Measurements from ENCODE around the gene DGKE.

The DGKE gene

DNA sequence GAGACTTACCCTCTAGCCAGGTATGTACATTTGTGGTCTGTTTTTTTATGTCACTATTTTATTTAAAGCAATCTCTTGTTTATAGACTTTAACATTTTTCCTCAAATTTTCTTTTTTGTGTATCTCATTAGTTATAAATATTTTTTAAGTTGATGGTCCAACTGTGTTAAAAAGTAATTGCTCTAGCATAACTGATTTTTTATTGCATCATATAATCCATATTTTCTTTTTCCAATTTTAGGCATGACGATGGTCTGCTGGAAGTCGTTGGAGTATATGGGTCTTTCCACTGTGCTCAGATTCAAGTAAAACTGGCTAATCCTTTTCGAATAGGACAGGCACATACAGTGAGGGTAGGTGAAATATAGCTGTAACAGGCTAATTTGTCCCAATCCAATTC lies 27.9 kb downstream of the DGKE start:
- TF ChIP-seq, protein P1, sequence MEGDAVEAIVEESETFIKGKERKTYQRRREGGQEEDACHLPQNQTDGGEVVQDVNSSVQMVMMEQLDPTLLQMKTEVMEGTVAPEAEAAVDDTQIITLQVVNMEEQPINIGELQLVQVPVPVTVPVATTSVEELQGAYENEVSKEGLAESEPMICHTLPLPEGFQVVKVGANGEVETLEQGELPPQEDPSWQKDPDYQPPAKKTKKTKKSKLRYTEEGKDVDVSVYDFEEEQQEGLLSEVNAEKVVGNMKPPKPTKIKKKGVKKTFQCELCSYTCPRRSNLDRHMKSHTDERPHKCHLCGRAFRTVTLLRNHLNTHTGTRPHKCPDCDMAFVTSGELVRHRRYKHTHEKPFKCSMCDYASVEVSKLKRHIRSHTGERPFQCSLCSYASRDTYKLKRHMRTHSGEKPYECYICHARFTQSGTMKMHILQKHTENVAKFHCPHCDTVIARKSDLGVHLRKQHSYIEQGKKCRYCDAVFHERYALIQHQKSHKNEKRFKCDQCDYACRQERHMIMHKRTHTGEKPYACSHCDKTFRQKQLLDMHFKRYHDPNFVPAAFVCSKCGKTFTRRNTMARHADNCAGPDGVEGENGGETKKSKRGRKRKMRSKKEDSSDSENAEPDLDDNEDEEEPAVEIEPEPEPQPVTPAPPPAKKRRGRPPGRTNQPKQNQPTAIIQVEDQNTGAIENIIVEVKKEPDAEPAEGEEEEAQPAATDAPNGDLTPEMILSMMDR (IDR thresholded peaks at IDR 0.05; ENCODE audit: low read depth, low read length, missing control alignments), result no peak
- no peak overlapping the region for H3K4me3 ChIP-seq (ENCODE audit: low read depth, low read length)
- DNase-seq (ENCODE audit: low read depth), result no peak

GRCh38 chr17:56863974-56864373 lies 30.0 kb downstream of the DGKE start:
- H3K4me3 ChIP-seq (ENCODE audit: low read depth, low read length), result no peak overlapping the region
- DNase-seq (ENCODE audit: low read depth), result no peak
- TF ChIP-seq, protein P1 (IDR thresholded peaks at IDR 0.05; ENCODE audit: low read depth, low read length, missing control alignments), result no peak

DNA sequence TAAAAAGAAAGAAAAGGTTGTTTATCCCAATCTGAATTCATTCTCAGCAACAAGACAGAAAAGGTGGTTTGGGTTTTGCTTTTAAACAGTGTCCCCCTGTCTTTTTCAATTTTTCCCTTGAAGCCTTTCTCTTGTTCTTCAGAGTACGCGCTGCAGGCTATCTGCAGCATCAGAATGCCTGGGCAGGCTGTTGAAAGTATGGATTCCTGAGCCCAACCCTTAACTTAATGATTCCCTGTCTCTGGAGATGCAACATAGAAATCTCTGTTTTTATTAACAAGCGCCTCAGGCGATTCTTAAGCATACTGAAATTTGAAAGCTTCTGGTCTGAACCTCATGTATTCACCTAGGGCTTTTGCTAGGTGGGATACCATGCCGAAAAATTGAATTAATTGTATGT lies 32.1 kb downstream of the DGKE start:
- TF ChIP-seq, protein P1 (IDR thresholded peaks at IDR 0.05; ENCODE audit: low read depth, low read length, missing control alignments), result no peak
- no peak overlapping the region for H3K4me3 ChIP-seq (ENCODE audit: low read depth, low read length)
- no peak for DNase-seq (ENCODE audit: low read depth)

- H3K4me3 ChIP-seq (ENCODE audit: low read depth, low read length), result no peak overlapping the region
- TF ChIP-seq, protein P1 (IDR thresholded peaks at IDR 0.05; ENCODE audit: low read depth, low read length, missing control alignments), result peak; percentile 17
- no peak for DNase-seq (ENCODE audit: low read depth)
Observed at GRCh38 chr17:56866496-56866895, 32.5 kb downstream of the DGKE start.

GRCh38 chr17:56867948-56868376 lies 34.0 kb downstream of the DGKE start:
- TF ChIP-seq, protein P1 (IDR thresholded peaks at IDR 0.05; ENCODE audit: low read depth, low read length, missing control alignments), result no peak
- no peak for DNase-seq (ENCODE audit: low read depth)
- H3K4me3 ChIP-seq (ENCODE audit: low read depth, low read length), result no peak overlapping the region

DNA sequence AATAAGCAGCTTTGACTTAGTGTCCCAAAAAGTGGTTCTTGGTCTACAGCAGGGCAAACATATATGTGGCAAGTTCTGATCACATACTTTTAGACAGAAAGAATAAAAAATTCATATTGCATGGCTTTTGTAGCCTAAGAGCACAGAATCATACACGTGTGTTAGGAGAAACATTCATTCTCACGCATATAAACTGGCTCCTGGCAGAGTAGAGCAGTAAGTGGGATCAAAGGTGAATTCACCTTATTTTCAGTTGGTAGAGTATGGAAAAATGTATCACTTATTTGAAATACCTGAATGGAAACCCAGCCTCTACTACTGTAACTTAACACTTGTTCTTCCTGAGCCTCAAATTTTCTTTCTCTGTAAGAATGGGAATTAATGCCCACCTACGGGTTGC lies 34.8 kb downstream of the DGKE start:
- no peak for DNase-seq (ENCODE audit: low read depth)
- no peak overlapping the region for H3K4me3 ChIP-seq (ENCODE audit: low read depth, low read length)
- TF ChIP-seq, protein P1 (IDR thresholded peaks at IDR 0.05; ENCODE audit: low read depth, low read length, missing control alignments), result no peak

DNA sequence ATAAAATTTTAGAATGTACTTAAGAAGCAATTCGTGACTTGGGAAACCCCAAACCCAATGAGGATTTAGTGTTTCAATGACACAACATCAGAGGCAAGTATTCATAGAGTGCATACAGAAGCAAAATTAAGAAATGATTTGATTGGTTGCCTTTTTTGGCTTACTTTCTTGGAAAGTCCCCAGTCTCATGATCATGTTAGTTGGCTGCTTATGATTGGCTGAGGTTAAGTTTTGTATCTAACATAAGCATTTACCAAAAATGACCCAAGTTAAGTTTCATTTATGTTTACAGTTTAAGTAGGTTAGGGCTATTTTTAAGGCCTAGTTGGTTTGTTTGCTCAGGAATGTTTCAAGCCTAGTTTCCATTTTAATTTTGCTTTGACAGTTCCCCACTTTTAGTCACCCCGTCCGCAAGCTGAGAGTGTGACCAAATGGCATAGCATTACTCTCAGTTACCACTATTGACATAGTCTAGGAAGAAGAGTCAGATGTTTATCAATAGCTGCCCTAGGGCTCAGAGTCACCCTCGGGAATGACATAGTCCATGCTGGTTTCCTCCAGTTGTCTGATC lies 36.2 kb downstream of the DGKE start:
- H3K4me3 ChIP-seq (ENCODE audit: low read depth, low read length), result no peak overlapping the region
- DNase-seq (ENCODE audit: low read depth), result peak; percentile 65
- TF ChIP-seq, protein P1 (IDR thresholded peaks at IDR 0.05; ENCODE audit: low read depth, low read length, missing control alignments), result no peak

All from GM12864 (cell line).